Kidney epithelial cell (primary cell): Measurements from ENCODE around the gene TMTC1. TPM values are rescaled to one million over a fixed set of nuclear protein-coding genes. Genes with fewer than 3 reads are reported as not detected.
"Not testable (repeated sequence)": the region's sequence is repeated elsewhere in the genome, so short reads cannot be mapped to it uniquely, and the experiment has no call there.

Source experiments
- DNase-seq: peaks from one replicate; pipeline ENCODE4 v3.0.0-alpha.2; 2010; ENCODE audit warnings: low read depth
- H3K27me3 ChIP-seq: 2 replicates; pipeline ENCODE4 v1.6.0; 2011; ENCODE audit warnings: low read length; ENCODE audit not compliant: control insufficient read depth, insufficient read depth
- H3K36me3 ChIP-seq: 2 replicates; pipeline ENCODE4 v1.5.1; 2011; ENCODE audit warnings: low read length; ENCODE audit not compliant: control insufficient read depth, insufficient read depth
- H3K4me3 ChIP-seq: 2 replicates; pipeline ENCODE4 v1.5.1; 2011; ENCODE audit warnings: low read depth, mild to moderate bottlenecking, control low read depth, low read length
- CTCF ChIP-seq: IDR thresholded peaks from 2 replicates; pipeline ENCODE4 v1.5.1; 2011; ENCODE audit warnings: mild to moderate bottlenecking, moderate library complexity, low read length, control low read depth, inconsistent platforms; ENCODE audit not compliant: insufficient read depth, poor library complexity, severe bottlenecking
- total RNA-seq: library from RNA; depleted of rRNA; stranded (reverse); fragments of >200 nt; gene quantifications from 2 replicates; pipeline ENCODE4 v1.2.3, GENCODE V29; 2015

The TMTC1 gene
- total RNA-seq, 1 donor from 2014 or later, result 1.6 TPM

DNA sequence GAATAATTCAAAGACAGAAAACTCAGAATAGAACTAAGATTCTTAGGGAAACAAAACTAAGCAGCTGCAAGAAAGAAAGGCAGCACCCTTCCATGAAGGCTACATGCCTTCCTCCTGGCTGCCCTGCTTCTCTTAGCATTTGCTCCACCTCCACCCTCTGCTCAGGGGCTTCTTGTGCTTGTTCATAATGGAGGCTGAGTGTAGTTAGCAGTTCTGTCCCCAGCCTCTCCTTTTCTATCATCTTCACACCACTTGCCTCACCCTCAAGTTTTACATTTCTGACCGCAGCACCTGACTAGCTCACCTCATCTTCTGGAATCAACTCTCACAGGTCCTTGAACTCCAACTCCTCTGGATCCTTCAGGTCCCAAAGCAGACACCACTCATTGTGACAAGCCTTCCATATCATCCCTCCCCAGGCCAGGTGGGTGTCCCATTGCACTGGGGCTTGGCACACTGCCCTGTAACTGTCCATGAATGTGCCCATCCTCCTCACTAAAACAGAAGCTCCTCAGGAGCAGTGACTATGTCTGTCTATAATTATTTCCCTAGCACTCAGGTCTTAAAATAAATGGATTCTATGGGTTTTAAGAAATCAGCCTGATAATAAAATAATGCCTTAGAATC lies 139.1 kb downstream of the TMTC1 start:
- DNase-seq, result no peak
- no peak for TF ChIP-seq CTCF
- no peak overlapping the region for H3K4me3 ChIP-seq
- H3K27me3 ChIP-seq, result no peaks in the 10 kb centered on the region
- H3K36me3 ChIP-seq, result no peaks in the 10 kb centered on the region

DNA sequence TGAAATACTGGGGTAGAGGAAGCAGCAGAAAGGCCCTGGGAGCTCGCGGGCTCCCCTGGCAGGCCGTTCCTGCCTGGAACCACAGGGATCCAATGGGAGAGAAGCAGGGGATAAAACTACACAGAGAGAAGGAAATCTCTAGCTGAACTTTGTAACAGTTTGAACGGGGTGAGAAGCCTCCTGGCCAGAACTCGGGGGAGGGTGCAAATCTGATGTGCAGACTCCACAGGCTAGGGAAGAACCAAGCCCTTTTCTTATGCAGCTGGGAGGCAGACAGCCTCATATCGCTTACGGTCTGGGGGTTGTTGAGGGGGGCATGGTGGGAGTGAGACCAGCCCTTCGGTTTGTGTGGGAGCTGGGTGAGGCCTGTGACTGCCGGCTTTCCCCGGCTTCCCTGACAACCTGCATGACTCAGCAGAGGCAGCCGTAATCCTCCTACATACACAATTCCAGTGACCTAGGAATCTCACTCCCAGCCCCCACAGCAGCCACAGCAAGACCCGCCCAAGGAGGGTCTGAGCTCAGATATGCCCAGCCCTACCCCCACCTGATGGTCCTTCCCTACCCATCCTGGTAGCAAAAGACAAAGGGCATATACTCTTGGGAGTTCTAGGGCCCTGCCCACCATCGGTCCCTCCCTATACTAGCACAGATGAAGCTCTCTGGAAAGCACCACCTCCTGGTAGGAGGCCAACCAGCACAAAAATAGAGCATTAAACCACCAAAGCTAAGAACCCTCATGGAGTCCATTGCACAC lies 143.0 kb downstream of the TMTC1 start:
- no peaks in the 10 kb centered on the region for H3K36me3 ChIP-seq
- no peak for TF ChIP-seq CTCF
- no peaks in the 10 kb centered on the region for H3K27me3 ChIP-seq
- peak; percentile 31 for DNase-seq
- H3K4me3 ChIP-seq, result no peak overlapping the region

DNA sequence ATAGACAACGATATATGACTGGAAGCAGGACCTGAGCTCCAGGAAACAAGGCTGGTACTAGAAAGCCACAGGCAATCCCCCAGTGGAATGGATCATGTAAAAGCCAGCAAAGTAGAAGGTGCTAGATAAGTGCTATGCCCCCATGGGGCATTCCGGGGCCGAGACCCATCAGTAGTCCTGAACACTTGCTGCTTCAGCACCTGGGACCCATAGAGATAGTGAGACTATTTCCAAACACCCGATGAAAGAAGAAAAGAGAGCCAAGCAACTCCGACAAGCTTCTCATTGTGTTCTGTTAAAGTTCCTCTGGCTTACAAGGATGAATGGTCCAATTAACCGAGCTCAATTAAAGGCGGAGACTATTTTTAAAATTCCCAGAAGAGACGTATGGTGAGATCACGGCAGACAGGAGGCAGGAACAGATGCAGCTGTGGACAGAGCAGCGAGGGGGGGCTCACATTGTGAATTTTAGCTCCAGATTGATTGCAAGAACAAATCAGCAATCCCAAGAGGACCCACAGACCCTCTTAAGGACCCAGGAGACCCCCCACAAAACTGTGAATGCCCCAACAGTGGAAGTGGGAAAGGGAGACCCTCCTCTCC lies 143.7 kb downstream of the TMTC1 start:
- DNase-seq, result no peak
- Histone ChIP-seq H3K36me3 (no peaks in the 10 kb centered on the region), H3K27me3 (no peaks in the 10 kb centered on the region), H3K4me3 (no peak overlapping the region)
- no peak for TF ChIP-seq CTCF

DNA sequence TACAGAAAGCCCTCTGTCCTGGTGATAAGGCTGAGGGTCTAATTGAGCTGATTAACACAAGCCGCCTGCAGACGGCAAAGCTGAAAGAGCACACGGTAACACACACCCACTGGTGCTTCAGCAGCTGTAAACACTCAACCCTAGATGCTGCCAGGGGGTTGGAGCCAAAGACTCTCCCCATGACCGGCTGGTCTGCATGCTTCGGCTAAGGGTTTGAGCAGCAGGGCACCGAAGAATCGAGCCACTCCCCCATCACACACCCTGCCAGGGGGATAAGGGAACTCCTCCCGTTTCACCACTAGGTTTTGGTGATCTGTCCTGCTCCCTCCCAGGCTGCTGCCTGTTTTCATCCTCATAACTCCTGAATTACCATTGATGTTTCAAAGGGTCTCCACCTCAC lies 145.2 kb downstream of the TMTC1 start:
- H3K4me3 ChIP-seq, result no peak overlapping the region
- no peak for DNase-seq
- TF ChIP-seq CTCF, result no peak
- H3K27me3 ChIP-seq, result no peaks in the 10 kb centered on the region
- H3K36me3 ChIP-seq, result no peaks in the 10 kb centered on the region

DNA sequence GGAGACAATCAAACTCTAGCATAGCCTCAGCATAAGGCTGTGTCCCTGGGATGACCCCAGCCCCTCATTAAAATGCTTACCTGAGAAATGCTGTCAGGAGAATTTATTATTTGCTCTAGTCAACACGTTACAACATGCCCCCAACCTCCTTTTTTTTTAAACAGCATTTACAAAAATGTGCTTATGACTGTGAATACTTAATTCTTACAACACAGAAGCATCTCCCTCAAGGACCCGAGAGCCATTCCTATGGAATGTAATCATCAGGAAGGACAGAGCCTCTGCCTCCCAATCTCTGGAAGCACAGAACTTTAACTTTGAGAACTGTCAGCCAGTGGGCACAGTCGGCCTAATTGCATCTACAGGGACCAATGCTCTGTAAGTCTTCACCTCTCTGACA lies 149.7 kb downstream of the TMTC1 start:
- Histone ChIP-seq H3K27me3 (no peaks in the 10 kb centered on the region), H3K4me3 (no peak overlapping the region), H3K36me3 (no peaks in the 10 kb centered on the region)
- no peak for DNase-seq
- no peak for TF ChIP-seq CTCF

DNA sequence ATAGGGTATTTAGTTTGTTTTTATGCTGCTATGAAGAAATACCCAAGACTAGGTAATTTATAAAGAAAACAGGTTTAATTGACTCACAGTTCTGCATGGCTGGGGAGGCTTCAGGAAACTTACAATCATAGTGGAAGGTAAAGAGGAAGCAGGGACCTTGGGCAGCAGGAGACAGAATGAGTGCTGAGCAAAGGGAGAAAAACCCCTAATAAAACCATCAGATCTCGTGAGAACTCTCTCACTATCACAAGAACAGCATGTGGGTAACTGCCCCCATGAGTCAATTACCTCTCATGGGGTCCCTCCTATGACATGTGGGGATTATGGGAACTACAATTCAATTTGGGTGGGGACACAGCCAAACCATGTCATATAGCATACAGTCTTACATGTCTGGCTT lies 153.6 kb downstream of the TMTC1 start:
- not testable (repeated sequence) for H3K36me3 ChIP-seq, H3K27me3 ChIP-seq, H3K4me3 ChIP-seq, DNase-seq
